Measurements from ENCODE around the gene SUN2. TPM values are rescaled to one million over a fixed set of nuclear protein-coding genes. Genes with fewer than 3 reads are reported as not detected.
"Not testable (repeated sequence)": the region's sequence is repeated elsewhere in the genome, so short reads cannot be mapped to it uniquely, and the experiment has no call there.

SUN2 gene
- 16.2 and 33.5 TPM in 2 replicates for total RNA-seq (ENCODE audit: low replicate concordance)

- H3K27me3 ChIP-seq, result peaks cover 17% of the 10 kb centered on the region
- peaks cover 30% of the 10 kb centered on the region for H3K4me1 ChIP-seq
- no peak for TF ChIP-seq EZH2phosphoT487 (IDR thresholded peaks at IDR 0.05)
- TF ChIP-seq EZH2 (IDR thresholded peaks at IDR 0.05), result no peak
- TF ChIP-seq CTCF (IDR thresholded peaks at IDR 0.05), result no peak
- H3K4me2 ChIP-seq, result peak within 1 kb of the TSS; percentile 87
- H3F3A ChIP-seq (ENCODE audit: low read depth), result peaks cover 34% of the 10 kb centered on the region
- H3K9ac ChIP-seq, result no peak within 1 kb of the TSS
- no peaks in the 10 kb centered on the region for H3K36me3 ChIP-seq
- peaks cover 12% of the 10 kb centered on the region for H4K20me1 ChIP-seq (ENCODE audit: low read depth)
- H3K4me1 Mint-ChIP-seq, result peaks cover 41% of the 10 kb centered on the region
- H3K27ac ChIP-seq, result no peak within 1 kb of the TSS
- H3K4me3 Mint-ChIP-seq, result peak within 1 kb of the TSS; percentile 89
- H3K27me3 Mint-ChIP-seq (ENCODE audit: insufficient read depth, low read depth), result peaks cover 6% of the 10 kb centered on the region
- no peaks in the 10 kb centered on the region for H3K36me3 Mint-ChIP-seq
- H2AFZ ChIP-seq (replicated peaks), result peak within 1 kb of the TSS; percentile 98
- H3K9me3 ChIP-seq (ENCODE audit: low read depth), result no peaks in the 10 kb centered on the region
- peak within 1 kb of the TSS; percentile 95 for H3K4me3 ChIP-seq
- H3K9me3 Mint-ChIP-seq, result no peaks in the 10 kb centered on the region
- H3K79me2 ChIP-seq (ENCODE audit: low read depth), result no peaks in the 10 kb centered on the region
- peak within 1 kb of the TSS; percentile 17 for H3K27ac Mint-ChIP-seq
- DNase-seq (ENCODE audit: low spot score), result peak; percentile 87
These were observed at the start of gene SUN2 for GRCh38 chr22:38755911-38756532. SUN2 (minus strand) TSS chr22:38755998; CDS start chr22:38752628, 3,370 bp downstream.

GRCh38 chr22:38805041-38805593, 49.3 kb upstream of the SUN2 start:
- not testable (repeated sequence) for H3F3A ChIP-seq (ENCODE audit: low read depth); H3K27ac ChIP-seq; H3K36me3 Mint-ChIP-seq; H3K9me3 ChIP-seq (ENCODE audit: low read depth); H3K4me2 ChIP-seq; H3K36me3 ChIP-seq; DNase-seq (ENCODE audit: low spot score); H3K27ac Mint-ChIP-seq; H3K4me3 Mint-ChIP-seq; H3K4me1 ChIP-seq; H3K4me3 ChIP-seq; H3K79me2 ChIP-seq (ENCODE audit: low read depth); H4K20me1 ChIP-seq (ENCODE audit: low read depth); H3K27me3 Mint-ChIP-seq (ENCODE audit: insufficient read depth, low read depth); H3K4me1 Mint-ChIP-seq; H2AFZ ChIP-seq (replicated peaks); H3K9ac ChIP-seq
- H3K9me3 Mint-ChIP-seq, result peaks cover 17% of the 10 kb centered on the region
- H3K27me3 ChIP-seq, result peaks cover 13% of the 10 kb centered on the region

- Histone ChIP-seq H4K20me1 (ENCODE audit: low read depth) (no peaks in the 10 kb centered on the region), H3K4me2 (peak overlapping the region; percentile 13), H3K27ac (no peak overlapping the region), H2AFZ (replicated peaks) (no peak overlapping the region), H3K27me3 (peaks cover 13% of the 10 kb centered on the region), H3F3A (ENCODE audit: low read depth) (peaks cover 2% of the 10 kb centered on the region), H3K36me3 (no peaks in the 10 kb centered on the region), H3K4me3 (no peak overlapping the region), H3K9me3 (ENCODE audit: low read depth) (no peaks in the 10 kb centered on the region), H3K9ac (no peak overlapping the region), H3K79me2 (ENCODE audit: low read depth) (no peaks in the 10 kb centered on the region), H3K4me1 (no peaks in the 10 kb centered on the region)
- DNase-seq (ENCODE audit: low spot score), result peak; percentile 13
- Mint-ChIP-seq H3K4me3 (no peak overlapping the region), H3K27ac (no peak overlapping the region), H3K27me3 (ENCODE audit: insufficient read depth, low read depth) (peaks cover 17% of the 10 kb centered on the region), H3K9me3 (peaks cover 7% of the 10 kb centered on the region), H3K36me3 (no peaks in the 10 kb centered on the region), H3K4me1 (no peaks in the 10 kb centered on the region)
- no peak for TF ChIP-seq EZH2phosphoT487 (IDR thresholded peaks at IDR 0.05)
- no peak for TF ChIP-seq EZH2 (IDR thresholded peaks at IDR 0.05)
- no peak for TF ChIP-seq CTCF (IDR thresholded peaks at IDR 0.05)
These were observed 46.9 kb upstream of the SUN2 start for GRCh38 chr22:38802671-38803121.
